Mammary epithelial cell (primary cell): Measurements from ENCODE around the gene CDK15.

Experiments
- EZH2 ChIP-seq: IDR thresholded peaks from 2 replicates; pipeline ENCODE4 v1.6.1; 2012; ENCODE audit warnings: low read length, inconsistent platforms, borderline replicate concordance
- TF ChIP-seq, protein P1 (sequence below), 2 donors: IDR thresholded peaks in 1 of 2; conservative IDR thresholded peaks in 1 of 2; 2 replicates each; pipeline ENCODE4 v1.5.1; 2011 to 2012; ENCODE audit warnings: inconsistent platforms in 2 of 2, low read length in 2 of 2, mild to moderate bottlenecking in 2 of 2, control low read depth in 1 of 2, low read depth in 1 of 2; ENCODE audit not compliant: insufficient read depth in 1 of 2; ENCODE audit errors: extremely low read depth in 1 of 2

DNA sequence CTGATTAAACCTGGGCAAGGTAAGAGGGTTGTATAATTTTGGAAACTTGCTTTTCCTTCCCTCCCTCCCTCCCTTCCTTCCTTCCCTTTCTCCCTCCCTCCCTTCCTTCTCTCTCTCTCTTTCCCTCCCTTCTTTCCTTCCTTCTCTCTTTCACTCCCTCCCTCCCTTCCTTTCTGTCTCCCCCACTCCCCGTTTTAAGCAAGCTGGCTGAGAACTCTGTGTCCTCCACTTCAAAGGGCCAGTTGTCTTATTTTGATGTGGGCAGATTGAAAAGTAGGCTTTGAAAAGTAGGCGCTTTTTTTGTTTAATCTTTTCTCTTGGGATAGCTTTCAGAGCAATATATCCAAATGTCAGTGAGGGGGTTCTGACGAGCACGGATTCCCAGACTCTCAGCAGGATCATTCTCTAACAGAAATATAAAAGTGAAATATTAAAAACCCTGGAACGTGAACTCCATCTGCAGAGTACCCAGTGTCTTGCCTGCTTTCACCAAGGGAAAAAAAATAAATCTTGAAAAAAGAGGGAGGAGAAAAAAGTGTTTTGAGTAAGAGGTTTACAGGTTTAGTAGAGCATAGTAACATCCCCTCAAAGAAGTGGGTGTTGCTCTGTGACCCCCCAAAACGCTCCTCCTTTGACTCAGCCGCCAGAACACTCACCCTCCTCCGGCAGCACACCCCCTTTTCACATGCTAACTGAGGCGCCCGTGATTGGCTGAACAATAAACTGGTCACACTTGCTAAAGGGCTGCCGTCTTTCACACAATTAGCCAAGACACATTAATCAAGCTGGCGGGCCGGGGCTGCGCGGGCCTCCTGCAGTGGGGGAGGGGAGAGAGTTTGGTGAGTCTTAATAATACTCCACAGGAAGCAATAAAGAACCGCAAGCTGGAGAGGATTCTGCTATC is 52.2 kb downstream of the CDK15 start:
- TF ChIP-seq, protein P1, sequence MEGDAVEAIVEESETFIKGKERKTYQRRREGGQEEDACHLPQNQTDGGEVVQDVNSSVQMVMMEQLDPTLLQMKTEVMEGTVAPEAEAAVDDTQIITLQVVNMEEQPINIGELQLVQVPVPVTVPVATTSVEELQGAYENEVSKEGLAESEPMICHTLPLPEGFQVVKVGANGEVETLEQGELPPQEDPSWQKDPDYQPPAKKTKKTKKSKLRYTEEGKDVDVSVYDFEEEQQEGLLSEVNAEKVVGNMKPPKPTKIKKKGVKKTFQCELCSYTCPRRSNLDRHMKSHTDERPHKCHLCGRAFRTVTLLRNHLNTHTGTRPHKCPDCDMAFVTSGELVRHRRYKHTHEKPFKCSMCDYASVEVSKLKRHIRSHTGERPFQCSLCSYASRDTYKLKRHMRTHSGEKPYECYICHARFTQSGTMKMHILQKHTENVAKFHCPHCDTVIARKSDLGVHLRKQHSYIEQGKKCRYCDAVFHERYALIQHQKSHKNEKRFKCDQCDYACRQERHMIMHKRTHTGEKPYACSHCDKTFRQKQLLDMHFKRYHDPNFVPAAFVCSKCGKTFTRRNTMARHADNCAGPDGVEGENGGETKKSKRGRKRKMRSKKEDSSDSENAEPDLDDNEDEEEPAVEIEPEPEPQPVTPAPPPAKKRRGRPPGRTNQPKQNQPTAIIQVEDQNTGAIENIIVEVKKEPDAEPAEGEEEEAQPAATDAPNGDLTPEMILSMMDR (conservative IDR thresholded peaks at IDR 0.05 in 1 of 2, IDR thresholded peaks at IDR 0.05 in 1 of 2; ENCODE audit: extremely low read depth in 1 of 2, insufficient read depth in 1 of 2, low read depth in 1 of 2, low read length in 2 of 2) = no peak
- TF ChIP-seq EZH2 = no peak
